B cell (primary cell): ENCODE measurements around the gene TSHZ1. TPM values are rescaled to one million over a fixed set of nuclear protein-coding genes. Genes with fewer than 3 reads are reported as not detected.

Experiments
- ATAC-seq: fragments of 200-7000 bp; cut with Tn5 transposase; one replicate; pipeline ENCODE4 v1.10.0; 2021; ENCODE audit warnings: low read depth, mild to moderate bottlenecking, moderate number of reproducible peaks, moderate library complexity
- CTCF ChIA-PET: fragments of 350-600 bp; sonication (Branson Sonifier 250); formaldehyde crosslinking; loops from one replicate; lab custom pipeline; 2021; ENCODE audit warnings: antibody characterized with exemption, inconsistent platforms; lab: Charles Lee
- POLR2A ChIA-PET: fragments of 350-600 bp; sonication (Branson Sonifier 250); formaldehyde crosslinking; loops from one replicate; lab custom pipeline; 2021; ENCODE audit warnings: antibody characterized with exemption; lab: Charles Lee
- DNase-seq: peaks from one replicate; pipeline ENCODE4 v3.0.0; 2013
- H2AFZ ChIP-seq: 2 replicates; pipeline ENCODE4 v1.6.1; 2012; ENCODE audit warnings: mild to moderate bottlenecking, low read depth, low read length; ENCODE audit not compliant: insufficient read depth, poor library complexity, severe bottlenecking
- H3K27ac ChIP-seq, 2 donors: 1 replicate in 1 of 2; 2 replicates in 1 of 2; pipeline ENCODE4 v1.5.1; 2012 to 2013; ENCODE audit warnings: low read length in 2 of 2, mild to moderate bottlenecking in 2 of 2, moderate library complexity in 1 of 2
- H3K27me3 ChIP-seq, 4 experiments: fragments of 200-600 bp in 1 of 4; sonication (generic) in 1 of 4; replicated peaks in 1 of 4; 1 replicate in 2 of 4; 2 replicates in 2 of 4; pipeline versions ENCODE4 v1.6.1 to v1.7.0; 2013 to 2016; ENCODE audit warnings: low read length in 3 of 4, mild to moderate bottlenecking in 2 of 4, mixed read lengths in 1 of 4, moderate library complexity in 1 of 4; ENCODE audit not compliant: insufficient read depth in 4 of 4, control insufficient read depth in 3 of 4; ENCODE audit errors: control extremely low read depth in 1 of 4
- H3K36me3 ChIP-seq, 2 experiments: replicated peaks in 1 of 2; 1 replicate in 1 of 2; 2 replicates in 1 of 2; pipeline versions ENCODE4 v1.6.1 to v1.7.1; 2013; ENCODE audit warnings: low read length in 1 of 2; ENCODE audit not compliant: insufficient read depth in 2 of 2, control insufficient read depth in 1 of 2; ENCODE audit errors: control extremely low read depth in 1 of 2, extremely low read depth in 1 of 2
- H3K4me1 ChIP-seq, 2 donors: fragments of 200-600 bp in 1 of 2; sonication (generic) in 1 of 2; 1 replicate in 1 of 2; 2 replicates in 1 of 2; pipeline versions ENCODE4 v1.5.1 to v1.6.1; 2013 to 2017; ENCODE audit warnings: low read length in 2 of 2; ENCODE audit not compliant: control insufficient read depth in 2 of 2, insufficient read depth in 2 of 2
- H3K4me2 ChIP-seq: replicated peaks from 2 replicates; pipeline ENCODE3; 2012; ENCODE audit warnings: mild to moderate bottlenecking, low read depth, low read length; ENCODE audit not compliant: poor library complexity, severe bottlenecking
- H3K4me3 ChIP-seq, 5 experiments: fragments of 200-600 bp in 1 of 5; sonication (generic) in 1 of 5; 1 replicate in 3 of 5; 2 replicates in 2 of 5; pipeline versions ENCODE4 v1.5.1 to v1.7.0; 2011 to 2016; ENCODE audit warnings: low read length in 4 of 5, mild to moderate bottlenecking in 4 of 5, low read depth in 2 of 5, control low read depth in 1 of 5, moderate library complexity in 1 of 5; ENCODE audit not compliant: insufficient read depth in 1 of 5; ENCODE audit errors: control extremely low read depth in 1 of 5, extremely low read depth in 1 of 5
- H3K79me2 ChIP-seq: fragments of 200-600 bp; sonication (generic); one replicate; pipeline ENCODE4 v1.6.0; 2016; ENCODE audit warnings: low read length; ENCODE audit not compliant: control insufficient read depth, insufficient read depth
- H3K9ac ChIP-seq: fragments of 200-600 bp; sonication (generic); 2 replicates; pipeline ENCODE4 v1.6.1; 2017; ENCODE audit warnings: mild to moderate bottlenecking, low read length, moderate library complexity
- H3K9me3 ChIP-seq, 3 donors: one replicate each; pipeline versions ENCODE4 v1.6.1 to v1.7.1; 2013; ENCODE audit warnings: low read length in 2 of 3; ENCODE audit not compliant: control insufficient read depth in 2 of 3, insufficient read depth in 1 of 3; ENCODE audit errors: control extremely low read depth in 1 of 3
- H4K20me1 ChIP-seq: 2 replicates; pipeline ENCODE4 v1.6.0; 2012; ENCODE audit warnings: mild to moderate bottlenecking, low read length; ENCODE audit not compliant: insufficient read depth, control insufficient read depth, poor library complexity, severe bottlenecking
- H3K27ac Mint-ChIP-seq: one replicate; pipeline ENCODE4 v1.8.0; 2021; ENCODE audit warnings: mixed read lengths
- H3K27me3 Mint-ChIP-seq: one replicate; pipeline ENCODE4 v1.8.0; 2021; ENCODE audit warnings: mixed read lengths
- H3K4me1 Mint-ChIP-seq: one replicate; pipeline ENCODE4 v1.8.0; 2021; ENCODE audit warnings: mixed read lengths
- H3K4me3 Mint-ChIP-seq: one replicate; pipeline ENCODE4 v1.8.0; 2021; ENCODE audit warnings: mixed read lengths
- H3K9me3 Mint-ChIP-seq: one replicate; pipeline ENCODE4 v1.8.0; 2022; ENCODE audit warnings: mixed read lengths; ENCODE audit not compliant: insufficient read depth
- CTCF ChIP-seq: fragments of 200-600 bp; IDR thresholded peaks from one replicate; pipeline ENCODE4 v1.8.0; 2022; ENCODE audit warnings: antibody characterized with exemption, mild to moderate bottlenecking
- EZH2 ChIP-seq: IDR thresholded peaks from 2 replicates; pipeline ENCODE4 v1.6.1; 2012; ENCODE audit warnings: borderline replicate concordance, low read depth, mild to moderate bottlenecking, moderate library complexity, low read length; ENCODE audit not compliant: insufficient read depth, poor library complexity, severe bottlenecking
- WGBS: methylation state at CpG from one replicate; pipeline ENCODE4 v1.1.5; 2013; ENCODE audit warnings: missing lambda C conversion rate; ENCODE audit not compliant: insufficient coverage; 5-methylcytosine and 5-hydroxymethylcytosine counted together
- intact Hi-C: fragments of 100-400 bp; cut with micrococcal nuclease; formaldehyde crosslinking; loops from one replicate; pipeline ENCODE4 v1.10.0; 2022
- polyA plus RNA-seq: library from polyadenylated mRNA; depleted of rRNA; stranded (reverse); fragments of >200 nt; gene quantifications from 2 replicates; pipeline ENCODE4 v1.2.3, GENCODE V29; 2012
- total RNA-seq, 2 donors: library from RNA; stranded (reverse); fragments of 120-200 nt in 1 of 2; gene quantifications; 1 replicate in 1 of 2; 2 replicates in 1 of 2; pipeline versions ENCODE4 v1.2.3 to v1.2.4, GENCODE V29; 2013 to 2022

TSHZ1 gene
- total and polyA plus RNA-seq, 2 donors (not counting 1 experiment from before 2014, with no cell fraction given) = 5.3 to 9.8 TPM

GRCh38 chr18:75304678-75305557, 94.3 kb downstream of the TSHZ1 start:
- no peak for DNase-seq
- POLR2A ChIA-PET = no interaction called here
- Histone ChIP-seq H3K9ac (no peak overlapping the region), H3K4me3 (no peak overlapping the region), H3K27me3 (no peaks in the 10 kb centered on the region), H3K9me3 (peaks cover 0 to 16% (median 0%) of the 10 kb centered on the region in 3 donors), H3K4me2 (no peak overlapping the region), H3K79me2 (no peaks in the 10 kb centered on the region), H3K27ac (no peak overlapping the region), H3K4me1 (peaks cover 0 to 8% of the 10 kb centered on the region in 2 donors), H4K20me1 (no peaks in the 10 kb centered on the region), H2AFZ (no peak overlapping the region), H3K36me3 (no peaks in the 10 kb centered on the region)
- H3K4me3 Mint-ChIP-seq = no peak overlapping the region
- H3K4me1 Mint-ChIP-seq = peaks cover 7% of the 10 kb centered on the region
- ATAC-seq = no peak
- CTCF ChIA-PET = no interaction called here
- 85% methylated on average over 23 of the region's 27 CpGs for WGBS
- intact Hi-C loops = no loop called here
- H3K9me3 Mint-ChIP-seq = no peaks in the 10 kb centered on the region
- H3K27me3 Mint-ChIP-seq = peaks cover 6% of the 10 kb centered on the region
- no peak overlapping the region for H3K27ac Mint-ChIP-seq
- TF ChIP-seq EZH2 (no peak), CTCF (no peak)

- DNase-seq = no peak
- Histone ChIP-seq H3K27ac (no peak overlapping the region), H3K79me2 (no peaks in the 10 kb centered on the region), H3K9me3 (peaks cover 0 to 24% (median 0%) of the 10 kb centered on the region in 3 donors), H3K36me3 (no peaks in the 10 kb centered on the region), H3K9ac (no peak overlapping the region), H4K20me1 (no peaks in the 10 kb centered on the region), H2AFZ (no peak overlapping the region), H3K4me2 (no peak overlapping the region), H3K4me3 (no peak overlapping the region), H3K27me3 (no peaks in the 10 kb centered on the region), H3K4me1 (peaks cover 0 to 8% of the 10 kb centered on the region in 2 donors)
- no peak overlapping the region for H3K27ac Mint-ChIP-seq
- H3K4me1 Mint-ChIP-seq = peaks cover 7% of the 10 kb centered on the region
- TF ChIP-seq CTCF = no peak
- TF ChIP-seq EZH2 = no peak
- WGBS = 89% methylated on average over 1 of the region's 4 CpGs
- ATAC-seq = no peak
- POLR2A ChIA-PET = no interaction called here
- CTCF ChIA-PET = no interaction called here
- no peak overlapping the region for H3K4me3 Mint-ChIP-seq
- H3K9me3 Mint-ChIP-seq = no peaks in the 10 kb centered on the region
- intact Hi-C loops = no loop called here
- H3K27me3 Mint-ChIP-seq = peaks cover 15% of the 10 kb centered on the region
Measured at GRCh38 chr18:75305984-75306383, 95.4 kb downstream of the TSHZ1 start.
